Suprapubic skin (tissue), 4 donors: ENCODE measurements around the gene SUSD5. TPM values are rescaled to one million over a fixed set of nuclear protein-coding genes. Genes with fewer than 3 reads are reported as not detected.
"Not testable (repeated sequence)": the region's sequence is repeated elsewhere in the genome, so short reads cannot be mapped to it uniquely, and the experiment has no call there.

Experiments
- DNase-seq, 2 donors: peaks; one replicate each; pipeline ENCODE4 v3.0.0-alpha.2; 2019; ENCODE audit warnings: low spot score in 2 of 2
- H3K27ac ChIP-seq: fragments of 200-600 bp; sonication (generic); one replicate; pipeline ENCODE4 v1.5.1; 2019
- H3K27me3 ChIP-seq: fragments of 200-600 bp; sonication (generic); one replicate; pipeline ENCODE4 v1.5.1; 2019
- H3K36me3 ChIP-seq: fragments of 200-600 bp; sonication (generic); one replicate; pipeline ENCODE4 v1.5.1; 2019
- H3K4me1 ChIP-seq: fragments of 200-600 bp; sonication (generic); one replicate; pipeline ENCODE4 v1.5.1; 2019
- H3K4me3 ChIP-seq: fragments of 200-600 bp; sonication (generic); one replicate; pipeline ENCODE4 v1.5.1; 2019; ENCODE audit warnings: mild to moderate bottlenecking
- H3K9me3 ChIP-seq: fragments of 200-600 bp; sonication (generic); one replicate; pipeline ENCODE4 v1.5.1; 2019
- EP300 ChIP-seq: sonication (generic); formaldehyde crosslinking; IDR thresholded peaks from one replicate; pipeline ENCODE4 v1.6.1; 2017; ENCODE audit warnings: antibody characterized with exemption
- POLR2A ChIP-seq, 2 donors: fragments of 450-650 bp; IDR thresholded peaks; one replicate each; pipeline ENCODE4 v1.6.1; 2017; ENCODE audit warnings: antibody characterized with exemption in 2 of 2, mild to moderate bottlenecking in 2 of 2, moderate library complexity in 2 of 2
- POLR2AphosphoS5 ChIP-seq, 3 donors: sonication (generic); formaldehyde crosslinking; IDR thresholded peaks; one replicate each; pipeline ENCODE4 v1.6.1; 2017; ENCODE audit warnings: antibody characterized with exemption in 3 of 3
- WGBS: methylation state at CpG from one replicate; pipeline ENCODE4 v1.1.5; 2018; 5-methylcytosine and 5-hydroxymethylcytosine counted together
- total RNA-seq, 4 donors: library from RNA; depleted of rRNA; stranded (reverse); fragments of >200 nt; gene quantifications; one replicate each; pipeline ENCODE4 v1.1.0, GENCODE V29; 2016
- TF ChIP-seq, protein P1 (sequence below), 2 donors: fragments of 200-600 bp in 1 of 2; fragments of 450-650 bp in 1 of 2; sonication (generic) in 1 of 2; IDR thresholded peaks; one replicate each; pipeline ENCODE4 v1.5.1; 2016 to 2019; ENCODE audit warnings: antibody characterized with exemption in 2 of 2, mild to moderate bottlenecking in 1 of 2, moderate library complexity in 1 of 2

The SUSD5 gene
- total RNA-seq, 4 donors from 2014 or later, result 0.60 to 2.6 (median 1.4) TPM

DNA sequence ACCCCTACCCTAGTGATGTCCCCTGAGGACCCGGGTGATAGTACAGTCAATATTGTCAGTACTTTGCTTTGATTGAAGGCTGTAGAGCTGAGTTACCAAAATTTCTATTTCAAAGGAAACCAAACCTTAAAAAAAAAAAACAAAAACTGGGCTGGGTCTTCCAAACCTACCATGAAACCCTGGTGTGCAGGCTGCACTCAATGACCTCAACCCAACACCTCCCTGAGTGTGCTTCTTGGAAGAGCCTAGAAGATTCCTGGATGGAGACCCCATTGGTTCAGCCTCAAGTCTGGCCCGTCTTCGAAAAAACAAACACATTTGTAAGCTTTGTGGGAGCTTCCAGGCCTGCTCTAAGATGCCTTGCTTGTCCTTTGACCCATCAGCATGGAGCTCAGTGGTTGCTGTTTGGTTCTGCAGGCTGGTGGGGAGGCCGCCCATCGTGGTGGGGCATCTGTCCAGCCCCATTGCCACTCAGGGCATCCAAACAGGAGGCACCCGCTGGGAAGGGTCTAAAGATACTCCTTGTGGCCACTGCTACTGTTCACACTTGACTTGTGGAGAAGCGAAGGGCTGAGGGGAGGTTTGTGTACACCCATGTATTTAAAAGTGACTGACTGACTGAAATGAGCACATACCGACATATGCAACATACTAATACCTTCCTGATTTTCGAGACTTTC lies 72.6 kb downstream of the SUSD5 start:
- peaks cover 34% of the 10 kb centered on the region for H3K36me3 ChIP-seq
- peaks cover 13% of the 10 kb centered on the region for H3K4me1 ChIP-seq
- 80% methylated on average over 9 of the region's 9 CpGs for WGBS
- H3K27me3 ChIP-seq, result no peaks in the 10 kb centered on the region
- TF ChIP-seq POLR2A (IDR thresholded peaks at IDR 0.05) (no peak), EP300 (no peak), POLR2AphosphoS5 (IDR thresholded peaks at IDR 0.05) (no peak)
- TF ChIP-seq, protein P1, sequence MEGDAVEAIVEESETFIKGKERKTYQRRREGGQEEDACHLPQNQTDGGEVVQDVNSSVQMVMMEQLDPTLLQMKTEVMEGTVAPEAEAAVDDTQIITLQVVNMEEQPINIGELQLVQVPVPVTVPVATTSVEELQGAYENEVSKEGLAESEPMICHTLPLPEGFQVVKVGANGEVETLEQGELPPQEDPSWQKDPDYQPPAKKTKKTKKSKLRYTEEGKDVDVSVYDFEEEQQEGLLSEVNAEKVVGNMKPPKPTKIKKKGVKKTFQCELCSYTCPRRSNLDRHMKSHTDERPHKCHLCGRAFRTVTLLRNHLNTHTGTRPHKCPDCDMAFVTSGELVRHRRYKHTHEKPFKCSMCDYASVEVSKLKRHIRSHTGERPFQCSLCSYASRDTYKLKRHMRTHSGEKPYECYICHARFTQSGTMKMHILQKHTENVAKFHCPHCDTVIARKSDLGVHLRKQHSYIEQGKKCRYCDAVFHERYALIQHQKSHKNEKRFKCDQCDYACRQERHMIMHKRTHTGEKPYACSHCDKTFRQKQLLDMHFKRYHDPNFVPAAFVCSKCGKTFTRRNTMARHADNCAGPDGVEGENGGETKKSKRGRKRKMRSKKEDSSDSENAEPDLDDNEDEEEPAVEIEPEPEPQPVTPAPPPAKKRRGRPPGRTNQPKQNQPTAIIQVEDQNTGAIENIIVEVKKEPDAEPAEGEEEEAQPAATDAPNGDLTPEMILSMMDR (IDR thresholded peaks at IDR 0.05), result no peak
- no peak overlapping the region for H3K4me3 ChIP-seq
- DNase-seq, result no peak
- H3K9me3 ChIP-seq, result no peaks in the 10 kb centered on the region
- H3K27ac ChIP-seq, result no peak overlapping the region

DNA sequence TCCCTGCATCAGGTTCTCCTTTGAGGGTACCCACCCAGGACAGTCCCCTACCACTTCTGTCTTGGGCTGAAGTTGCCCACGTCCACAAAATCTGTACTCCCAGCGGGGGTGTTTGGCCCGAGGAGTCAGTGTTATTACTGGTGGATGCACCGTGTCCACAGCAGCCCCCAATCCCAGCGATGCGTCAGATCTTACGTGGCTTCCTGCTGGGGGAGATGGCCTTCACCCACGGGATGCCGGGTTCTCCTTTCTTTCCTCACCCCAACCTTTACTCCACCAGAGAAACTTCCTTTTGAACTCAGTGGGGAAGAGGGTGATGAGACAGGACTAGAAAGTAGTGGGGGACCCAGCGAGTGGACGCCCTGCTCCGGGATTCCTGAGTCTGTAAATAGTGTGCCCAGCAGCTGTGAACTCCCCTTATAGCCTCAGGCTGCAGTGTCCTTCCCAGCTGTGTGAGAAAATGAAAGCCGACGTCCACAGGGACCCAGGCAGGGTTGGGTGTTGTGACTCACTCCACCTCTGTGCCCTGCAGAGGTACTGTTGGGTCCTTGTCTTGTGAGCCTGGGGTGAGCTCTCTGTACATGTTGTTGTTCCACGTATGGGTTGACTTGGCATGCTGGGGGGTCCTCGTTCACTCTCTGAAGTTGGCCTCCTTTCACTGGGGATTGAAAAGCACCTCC lies 73.2 kb downstream of the SUSD5 start:
- DNase-seq, result no peak
- Histone ChIP-seq H3K36me3 (peaks cover 41% of the 10 kb centered on the region), H3K4me1 (peaks cover 13% of the 10 kb centered on the region), H3K27ac (no peak overlapping the region), H3K27me3 (no peaks in the 10 kb centered on the region), H3K4me3 (no peak overlapping the region), H3K9me3 (no peaks in the 10 kb centered on the region)
- 91% methylated on average over 16 of the region's 16 CpGs for WGBS
- no peak for TF ChIP-seq POLR2A (IDR thresholded peaks at IDR 0.05)
- TF ChIP-seq, protein P1 (IDR thresholded peaks at IDR 0.05), result no peak
- no peak for TF ChIP-seq POLR2AphosphoS5 (IDR thresholded peaks at IDR 0.05)
- TF ChIP-seq EP300, result no peak

DNA sequence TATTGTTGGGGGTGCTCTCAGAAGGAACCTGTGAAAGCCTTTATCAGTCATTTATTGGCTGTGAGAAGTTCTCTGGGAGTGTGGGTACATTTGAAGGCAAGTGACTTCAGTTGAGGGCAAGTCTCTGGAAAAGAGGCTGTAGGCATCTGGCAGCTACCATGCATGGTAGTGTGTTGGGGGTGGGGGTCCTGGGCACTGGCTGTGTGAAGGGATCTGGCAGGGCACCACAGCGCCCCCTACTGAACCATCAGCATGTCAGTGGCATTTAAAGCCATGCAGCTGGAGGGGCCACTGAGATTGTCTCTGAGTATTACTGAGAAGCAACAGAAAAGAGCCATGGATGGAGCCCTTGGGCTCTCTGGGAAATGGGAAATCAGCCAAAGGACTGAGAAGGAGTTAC lies 74.2 kb downstream of the SUSD5 start:
- Histone ChIP-seq H3K4me1 (peaks cover 13% of the 10 kb centered on the region), H3K4me3 (no peak overlapping the region), H3K27me3 (no peaks in the 10 kb centered on the region), H3K9me3 (no peaks in the 10 kb centered on the region), H3K36me3 (peaks cover 43% of the 10 kb centered on the region), H3K27ac (no peak overlapping the region)
- TF ChIP-seq, protein P1 (IDR thresholded peaks at IDR 0.05), result no peak
- WGBS, result 50% methylated on average over 1 of the region's 1 CpG
- DNase-seq, result no peak

DNA sequence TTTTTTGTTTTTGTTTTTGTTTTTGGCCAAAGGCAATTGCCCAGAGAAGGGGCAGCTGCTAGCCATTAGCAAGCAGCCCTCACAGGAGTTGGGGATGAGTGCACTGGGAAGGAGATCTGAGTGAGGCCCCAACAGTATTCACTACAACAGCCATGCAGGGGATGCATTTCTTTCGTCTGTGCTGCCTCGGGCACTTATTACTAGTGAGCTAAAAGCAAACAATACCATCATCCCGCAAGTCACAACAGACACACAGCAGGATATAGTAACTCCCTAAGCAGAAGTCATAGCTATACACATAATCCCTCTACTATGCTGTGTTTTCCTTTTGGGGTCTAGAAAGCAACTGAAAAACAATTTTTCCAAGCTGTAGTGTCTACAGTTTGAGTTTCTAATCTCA lies 77.6 kb downstream of the SUSD5 start:
- 81% methylated on average over 3 of the region's 3 CpGs for WGBS
- TF ChIP-seq, protein P1 (IDR thresholded peaks at IDR 0.05), result no peak
- TF ChIP-seq EP300, result no peak
- no peak for TF ChIP-seq POLR2AphosphoS5 (IDR thresholded peaks at IDR 0.05)
- TF ChIP-seq POLR2A (IDR thresholded peaks at IDR 0.05), result no peak
- Histone ChIP-seq H3K4me3 (no peak overlapping the region), H3K27ac (no peak overlapping the region), H3K9me3 (no peaks in the 10 kb centered on the region), H3K27me3 (no peaks in the 10 kb centered on the region), H3K36me3 (peaks cover 58% of the 10 kb centered on the region), H3K4me1 (peaks cover 1% of the 10 kb centered on the region)
- DNase-seq, result no peak

DNA sequence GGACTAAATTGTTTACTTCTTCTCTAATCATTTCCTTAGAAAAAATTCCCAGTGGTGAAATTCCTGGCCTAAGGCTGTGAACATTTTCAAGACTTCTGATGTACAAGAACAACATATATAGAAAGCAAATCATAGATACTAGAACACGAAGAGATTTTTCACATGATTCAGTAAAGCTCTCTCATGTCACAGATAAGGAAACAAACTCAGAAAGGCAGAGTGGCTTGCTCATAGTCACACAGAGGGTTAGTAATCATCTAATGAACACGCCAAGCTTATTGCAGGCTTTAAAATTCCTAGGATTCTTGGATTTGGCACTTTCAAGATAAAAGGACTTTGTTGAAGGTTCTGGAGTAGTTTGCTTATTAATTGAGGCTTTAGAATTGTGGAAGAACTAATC lies 78.6 kb downstream of the SUSD5 start:
- DNase-seq, result no peak
- H3K36me3 ChIP-seq, result peaks cover 58% of the 10 kb centered on the region
- WGBS, result 67% methylated on average over 2 of the region's 2 CpGs

DNA sequence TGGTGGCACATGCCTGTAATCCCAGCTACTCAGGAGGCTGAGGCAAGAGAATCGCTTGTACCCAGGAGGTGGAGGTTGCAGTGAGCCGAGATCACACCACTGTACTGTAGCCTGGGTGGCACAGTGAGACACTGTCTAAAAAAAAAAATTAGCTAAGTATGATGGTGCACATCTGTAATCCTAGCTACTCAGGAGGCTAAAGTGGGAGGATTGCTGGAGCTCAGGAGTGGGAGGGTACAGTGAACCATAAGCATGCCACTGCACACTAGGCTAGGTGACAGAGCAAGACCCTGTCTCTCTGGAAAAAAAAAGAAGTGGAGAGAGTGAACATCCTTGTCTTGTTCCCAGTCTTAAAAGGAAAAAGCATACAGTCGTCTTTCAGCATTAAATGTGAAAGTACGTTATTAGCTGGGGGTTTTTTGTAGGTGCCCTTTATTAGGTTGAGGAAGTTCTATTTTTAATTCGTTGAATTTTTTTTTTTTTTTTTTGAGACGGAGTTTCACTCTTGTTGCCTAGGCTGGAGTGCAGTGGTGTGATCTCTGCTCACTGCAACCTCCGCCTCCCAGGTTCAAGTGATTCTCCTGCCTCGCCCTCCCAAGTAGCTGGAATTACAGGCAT lies 79.5 kb downstream of the SUSD5 start:
- H3K27ac ChIP-seq, H3K4me1 ChIP-seq, H3K9me3 ChIP-seq, DNase-seq, H3K27me3 ChIP-seq, H3K4me3 ChIP-seq: not testable (repeated sequence)
- WGBS, result 92% methylated on average over 8 of the region's 8 CpGs
- peaks cover 66% of the 10 kb centered on the region for H3K36me3 ChIP-seq

More for the DNA sequence above, 78.6 kb downstream of the SUSD5 start:
- H3K27me3 ChIP-seq, result no peaks in the 10 kb centered on the region
- H3K9me3 ChIP-seq, result no peaks in the 10 kb centered on the region
- H3K4me3 ChIP-seq, result no peak overlapping the region
- no peaks in the 10 kb centered on the region for H3K4me1 ChIP-seq
- H3K27ac ChIP-seq, result no peak overlapping the region
- no peak for TF ChIP-seq EP300
- no peak for TF ChIP-seq POLR2AphosphoS5 (IDR thresholded peaks at IDR 0.05)
- no peak for TF ChIP-seq POLR2A (IDR thresholded peaks at IDR 0.05)
- TF ChIP-seq, protein P1 (IDR thresholded peaks at IDR 0.05), result no peak
